MM.1S (cell line): ENCODE results near the gene HYAL2.

Experiments used
- EZH2 ChIP-seq: fragments of 300-600 bp; sonication (generic); optimal IDR thresholded peaks from 2 replicates; pipeline ENCODE3; 2017; ENCODE audit warnings: low read depth, mild to moderate bottlenecking, antibody characterized with exemption, low read length, mixed read lengths
- TF ChIP-seq, protein P1 (sequence below): fragments of 300-600 bp; sonication (generic); IDR thresholded peaks from 2 replicates; pipeline ENCODE4 v1.5.1; 2016; ENCODE audit warnings: antibody characterized with exemption, low read length, mixed read lengths

DNA sequence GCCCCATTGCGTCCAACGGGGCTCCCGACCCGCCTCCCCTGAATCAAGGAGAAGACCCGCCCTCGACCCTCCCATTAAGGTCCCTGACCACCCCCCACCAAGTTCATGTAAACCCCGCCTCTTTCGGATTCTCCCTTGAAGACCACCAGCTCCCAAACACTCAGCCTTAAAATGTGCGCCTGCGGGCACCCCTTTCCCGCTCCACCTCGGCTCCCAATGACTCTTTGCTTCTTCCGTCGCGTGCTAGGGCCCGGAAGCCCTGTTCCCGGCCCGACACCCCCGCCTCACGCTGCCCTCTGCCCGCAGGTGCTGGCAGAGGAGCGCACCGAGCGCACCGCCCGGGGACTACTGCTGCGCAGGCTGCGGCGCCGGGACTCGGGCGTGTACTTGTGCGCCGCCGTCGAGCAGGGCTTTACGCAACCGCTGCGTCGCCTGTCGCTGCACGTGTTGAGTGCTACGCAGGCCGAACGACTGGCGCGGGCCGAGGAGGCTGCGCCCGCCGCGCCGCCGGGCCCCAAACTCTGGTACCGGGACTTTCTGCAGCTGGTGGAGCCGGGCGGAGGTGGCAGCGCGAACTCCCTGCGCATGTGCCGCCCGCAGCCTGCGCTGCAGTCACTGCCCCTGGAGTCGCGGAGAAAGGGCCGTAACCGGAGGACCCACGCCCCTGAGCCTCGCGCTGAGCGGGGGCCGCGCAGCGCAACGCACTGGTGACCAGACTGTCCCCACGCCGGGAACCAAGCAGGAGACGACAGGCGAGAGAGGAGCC lies 46.4 kb downstream of the HYAL2 start:
- TF ChIP-seq, protein P1, sequence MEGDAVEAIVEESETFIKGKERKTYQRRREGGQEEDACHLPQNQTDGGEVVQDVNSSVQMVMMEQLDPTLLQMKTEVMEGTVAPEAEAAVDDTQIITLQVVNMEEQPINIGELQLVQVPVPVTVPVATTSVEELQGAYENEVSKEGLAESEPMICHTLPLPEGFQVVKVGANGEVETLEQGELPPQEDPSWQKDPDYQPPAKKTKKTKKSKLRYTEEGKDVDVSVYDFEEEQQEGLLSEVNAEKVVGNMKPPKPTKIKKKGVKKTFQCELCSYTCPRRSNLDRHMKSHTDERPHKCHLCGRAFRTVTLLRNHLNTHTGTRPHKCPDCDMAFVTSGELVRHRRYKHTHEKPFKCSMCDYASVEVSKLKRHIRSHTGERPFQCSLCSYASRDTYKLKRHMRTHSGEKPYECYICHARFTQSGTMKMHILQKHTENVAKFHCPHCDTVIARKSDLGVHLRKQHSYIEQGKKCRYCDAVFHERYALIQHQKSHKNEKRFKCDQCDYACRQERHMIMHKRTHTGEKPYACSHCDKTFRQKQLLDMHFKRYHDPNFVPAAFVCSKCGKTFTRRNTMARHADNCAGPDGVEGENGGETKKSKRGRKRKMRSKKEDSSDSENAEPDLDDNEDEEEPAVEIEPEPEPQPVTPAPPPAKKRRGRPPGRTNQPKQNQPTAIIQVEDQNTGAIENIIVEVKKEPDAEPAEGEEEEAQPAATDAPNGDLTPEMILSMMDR = no peak
- TF ChIP-seq EZH2 = no peak
